ENCODE results near the gene BIRC3. TPM values are rescaled to one million over a fixed set of nuclear protein-coding genes. Genes with fewer than 3 reads are reported as not detected.
A peak's percentile ranks its signal among the peaks of the same experiment; 100 is the strongest.

The BIRC3 gene
- total and polyA plus RNA-seq, 3 donors from 2014 or later: 6.2 to 10.9 (median 6.4) TPM

DNA sequence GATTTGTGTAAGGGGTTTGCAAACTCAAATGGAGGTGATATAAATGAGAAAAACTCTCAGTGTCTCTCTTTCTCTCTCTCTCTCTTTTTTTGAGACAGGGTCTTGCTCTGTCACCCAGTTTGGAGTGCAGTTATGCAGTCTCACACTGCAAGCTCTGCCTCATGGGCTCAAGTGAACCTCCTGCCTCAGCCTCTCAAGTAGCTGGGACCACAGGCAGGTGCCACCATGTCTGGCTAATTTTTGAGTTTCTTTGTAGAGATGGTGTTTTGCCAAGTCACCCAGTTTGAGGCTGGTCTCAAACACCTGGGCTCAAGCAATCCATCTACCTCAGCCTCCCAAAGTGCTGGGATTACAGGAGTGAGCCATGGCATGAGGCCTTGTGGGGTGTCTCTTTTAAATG is 2.9 kb downstream of the BIRC3 start:
- Histone ChIP-seq H3K27ac (peak overlapping the region; percentile 31 to 36), H3K4me1 (no peaks in the 10 kb centered on the region)
- intact Hi-C loops (cut with DNase I; ENCODE audit: low total_unique reads): no loop called here

DNA sequence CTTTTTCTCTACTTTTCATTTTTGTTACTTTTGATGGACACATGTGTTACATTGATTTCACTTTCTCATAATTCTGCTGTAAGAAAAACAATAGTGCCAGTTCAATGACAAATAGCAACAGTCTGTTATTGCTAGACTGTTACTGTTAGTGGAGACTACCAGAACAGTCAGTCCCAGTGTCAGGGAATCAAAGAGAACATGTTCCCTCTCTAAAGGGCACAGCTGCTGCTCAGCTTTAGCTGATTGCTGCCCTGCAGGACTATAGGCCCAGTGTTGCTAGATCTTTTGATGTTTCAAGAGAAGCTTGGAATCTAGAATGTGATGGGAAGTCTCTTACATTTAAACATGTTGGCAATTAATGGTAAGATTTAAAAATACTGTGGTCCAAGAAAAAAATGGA is 3.4 kb downstream of the BIRC3 start:
- Histone ChIP-seq H3K4me3 (no peak overlapping the region), H3K4me1 (no peaks in the 10 kb centered on the region)
- peak; percentile 39 for DNase-seq

More for the DNA sequence above, 2.9 kb downstream of the BIRC3 start:
- no peak for DNase-seq
- Histone ChIP-seq H3K4me3 (no peak overlapping the region), H3K9me3 (no peaks in the 10 kb centered on the region), H3K36me3 (ENCODE audit: low read depth, missing control alignments) (no peaks in the 10 kb centered on the region), H3K27me3 (no peaks in the 10 kb centered on the region)
- TF ChIP-seq POLR2A (IDR thresholded peaks at IDR 0.05): no peak
- TF ChIP-seq, protein P1, sequence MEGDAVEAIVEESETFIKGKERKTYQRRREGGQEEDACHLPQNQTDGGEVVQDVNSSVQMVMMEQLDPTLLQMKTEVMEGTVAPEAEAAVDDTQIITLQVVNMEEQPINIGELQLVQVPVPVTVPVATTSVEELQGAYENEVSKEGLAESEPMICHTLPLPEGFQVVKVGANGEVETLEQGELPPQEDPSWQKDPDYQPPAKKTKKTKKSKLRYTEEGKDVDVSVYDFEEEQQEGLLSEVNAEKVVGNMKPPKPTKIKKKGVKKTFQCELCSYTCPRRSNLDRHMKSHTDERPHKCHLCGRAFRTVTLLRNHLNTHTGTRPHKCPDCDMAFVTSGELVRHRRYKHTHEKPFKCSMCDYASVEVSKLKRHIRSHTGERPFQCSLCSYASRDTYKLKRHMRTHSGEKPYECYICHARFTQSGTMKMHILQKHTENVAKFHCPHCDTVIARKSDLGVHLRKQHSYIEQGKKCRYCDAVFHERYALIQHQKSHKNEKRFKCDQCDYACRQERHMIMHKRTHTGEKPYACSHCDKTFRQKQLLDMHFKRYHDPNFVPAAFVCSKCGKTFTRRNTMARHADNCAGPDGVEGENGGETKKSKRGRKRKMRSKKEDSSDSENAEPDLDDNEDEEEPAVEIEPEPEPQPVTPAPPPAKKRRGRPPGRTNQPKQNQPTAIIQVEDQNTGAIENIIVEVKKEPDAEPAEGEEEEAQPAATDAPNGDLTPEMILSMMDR (IDR thresholded peaks at IDR 0.05): no peak

DNA sequence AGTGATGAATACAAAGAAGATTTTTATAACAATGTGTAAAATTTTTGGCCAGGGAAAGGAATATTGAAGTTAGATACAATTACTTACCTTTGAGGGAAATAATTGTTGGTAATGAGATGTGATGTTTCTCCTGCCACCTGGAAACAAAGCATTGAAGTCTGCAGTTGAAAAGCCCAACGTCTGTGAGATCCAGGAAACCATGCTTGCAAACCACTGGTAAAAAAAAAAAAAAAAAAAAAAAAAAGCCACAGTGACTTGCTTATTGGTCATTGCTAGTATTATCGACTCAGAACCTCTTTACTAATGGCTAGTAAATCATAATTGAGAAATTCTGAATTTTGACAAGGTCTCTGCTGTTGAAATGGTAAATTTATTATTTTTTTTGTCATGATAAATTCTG is 5.3 kb downstream of the BIRC3 start:
- Histone ChIP-seq H3K27ac (no peak overlapping the region), H3K27me3 (no peaks in the 10 kb centered on the region), H3K9me3 (no peaks in the 10 kb centered on the region), H3K36me3 (ENCODE audit: low read depth, missing control alignments) (no peaks in the 10 kb centered on the region), H3K4me3 (no peak overlapping the region), H3K4me1 (no peaks in the 10 kb centered on the region)
- intact Hi-C loops (cut with DNase I; ENCODE audit: low total_unique reads): no loop called here
- WGBS, 2 donors: 54 to 64% methylated on average over 2 of the region's 2 CpGs
- no peak for DNase-seq
- TF ChIP-seq, protein P1 (IDR thresholded peaks at IDR 0.05): no peak
- TF ChIP-seq POLR2A (IDR thresholded peaks at IDR 0.05): no peak

More for the DNA sequence above, 3.4 kb downstream of the BIRC3 start:
- H3K27me3 ChIP-seq: no peaks in the 10 kb centered on the region
- intact Hi-C loops (cut with DNase I; ENCODE audit: low total_unique reads): no loop called here
- peak overlapping the region; percentile 31 to 36 for H3K27ac ChIP-seq
- TF ChIP-seq, protein P1 (IDR thresholded peaks at IDR 0.05): no peak
- TF ChIP-seq POLR2A (IDR thresholded peaks at IDR 0.05): no peak
- no peaks in the 10 kb centered on the region for H3K36me3 ChIP-seq (ENCODE audit: low read depth, missing control alignments)
- H3K9me3 ChIP-seq: no peaks in the 10 kb centered on the region

DNA sequence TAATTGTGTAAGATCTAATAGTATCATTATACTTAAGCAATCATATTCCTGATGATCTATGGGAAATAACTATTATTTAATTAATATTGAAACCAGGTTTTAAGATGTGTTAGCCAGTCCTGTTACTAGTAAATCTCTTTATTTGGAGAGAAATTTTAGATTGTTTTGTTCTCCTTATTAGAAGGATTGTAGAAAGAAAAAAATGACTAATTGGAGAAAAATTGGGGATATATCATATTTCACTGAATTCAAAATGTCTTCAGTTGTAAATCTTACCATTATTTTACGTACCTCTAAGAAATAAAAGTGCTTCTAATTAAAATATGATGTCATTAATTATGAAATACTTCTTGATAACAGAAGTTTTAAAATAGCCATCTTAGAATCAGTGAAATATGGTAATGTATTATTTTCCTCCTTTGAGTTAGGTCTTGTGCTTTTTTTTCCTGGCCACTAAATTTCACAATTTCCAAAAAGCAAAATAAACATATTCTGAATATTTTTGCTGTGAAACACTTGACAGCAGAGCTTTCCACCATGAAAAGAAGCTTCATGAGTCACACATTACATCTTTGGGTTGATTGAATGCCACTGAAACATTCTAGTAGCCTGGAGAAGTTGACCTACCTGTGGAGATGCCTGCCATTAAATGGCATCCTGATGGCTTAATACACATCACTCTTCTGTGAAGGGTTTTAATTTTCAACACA is 6.4 kb downstream of the BIRC3 start:
- Histone ChIP-seq H3K27me3 (no peaks in the 10 kb centered on the region), H3K9me3 (no peaks in the 10 kb centered on the region), H3K27ac (no peak overlapping the region), H3K36me3 (ENCODE audit: low read depth, missing control alignments) (no peaks in the 10 kb centered on the region), H3K4me1 (no peaks in the 10 kb centered on the region), H3K4me3 (no peak overlapping the region)
- no peak for TF ChIP-seq POLR2A (IDR thresholded peaks at IDR 0.05)
- TF ChIP-seq, protein P1 (IDR thresholded peaks at IDR 0.05): no peak
- DNase-seq: no peak
- 93 to 97% methylated on average over 1 of the region's 1 CpG for WGBS, 2 donors
- intact Hi-C loops (cut with DNase I; ENCODE audit: low total_unique reads): no loop called here

DNA sequence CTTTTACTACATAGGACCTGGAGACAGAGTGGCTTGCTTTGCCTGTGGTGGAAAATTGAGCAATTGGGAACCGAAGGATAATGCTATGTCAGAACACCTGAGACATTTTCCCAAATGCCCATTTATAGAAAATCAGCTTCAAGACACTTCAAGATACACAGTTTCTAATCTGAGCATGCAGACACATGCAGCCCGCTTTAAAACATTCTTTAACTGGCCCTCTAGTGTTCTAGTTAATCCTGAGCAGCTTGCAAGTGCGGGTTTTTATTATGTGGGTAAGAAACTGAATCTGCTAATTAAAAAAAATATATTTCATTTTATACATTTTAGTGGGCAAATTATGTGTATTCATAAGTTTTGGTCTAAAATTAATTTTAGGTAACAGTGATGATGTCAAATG is 7.8 kb downstream of the BIRC3 start:
- Histone ChIP-seq H3K4me3 (no peak overlapping the region), H3K27me3 (no peaks in the 10 kb centered on the region), H3K27ac (no peak overlapping the region), H3K36me3 (ENCODE audit: low read depth, missing control alignments) (no peaks in the 10 kb centered on the region), H3K4me1 (no peaks in the 10 kb centered on the region), H3K9me3 (no peaks in the 10 kb centered on the region)
- 64 to 69% methylated on average over 3 of the region's 3 CpGs for WGBS, 2 donors
- intact Hi-C loops (cut with DNase I; ENCODE audit: low total_unique reads): no loop called here
- TF ChIP-seq POLR2A (IDR thresholded peaks at IDR 0.05): no peak
- TF ChIP-seq, protein P1 (IDR thresholded peaks at IDR 0.05): no peak
- DNase-seq: no peak

Measured in testis (tissue), 3 donors.